ENCODE measurements around the gene MYH14.
A peak's percentile ranks its signal among the peaks of the same experiment; 100 is the strongest.

The MYH14 gene

GRCh38 chr19:50292216-50292827, 88.9 kb downstream of the MYH14 start:
- peaks cover 1% of the 10 kb centered on the region for H3K36me3 Mint-ChIP-seq (ENCODE audit: insufficient read depth)
- H3K9me3 Mint-ChIP-seq, result peaks cover 10% of the 10 kb centered on the region
- H3K4me3 Mint-ChIP-seq, result no peak overlapping the region
- no peak overlapping the region for H3K27ac Mint-ChIP-seq (ENCODE audit: low read depth)
- H3K27me3 Mint-ChIP-seq, result peaks cover 74% of the 10 kb centered on the region
- no peaks in the 10 kb centered on the region for H3K4me1 Mint-ChIP-seq
- no peak for DNase-seq (ENCODE audit: low spot score in 2 of 2)
- ATAC-seq (replicated peaks; ENCODE audit: extremely low read depth, poor library complexity, severe bottlenecking), result no peak

DNA sequence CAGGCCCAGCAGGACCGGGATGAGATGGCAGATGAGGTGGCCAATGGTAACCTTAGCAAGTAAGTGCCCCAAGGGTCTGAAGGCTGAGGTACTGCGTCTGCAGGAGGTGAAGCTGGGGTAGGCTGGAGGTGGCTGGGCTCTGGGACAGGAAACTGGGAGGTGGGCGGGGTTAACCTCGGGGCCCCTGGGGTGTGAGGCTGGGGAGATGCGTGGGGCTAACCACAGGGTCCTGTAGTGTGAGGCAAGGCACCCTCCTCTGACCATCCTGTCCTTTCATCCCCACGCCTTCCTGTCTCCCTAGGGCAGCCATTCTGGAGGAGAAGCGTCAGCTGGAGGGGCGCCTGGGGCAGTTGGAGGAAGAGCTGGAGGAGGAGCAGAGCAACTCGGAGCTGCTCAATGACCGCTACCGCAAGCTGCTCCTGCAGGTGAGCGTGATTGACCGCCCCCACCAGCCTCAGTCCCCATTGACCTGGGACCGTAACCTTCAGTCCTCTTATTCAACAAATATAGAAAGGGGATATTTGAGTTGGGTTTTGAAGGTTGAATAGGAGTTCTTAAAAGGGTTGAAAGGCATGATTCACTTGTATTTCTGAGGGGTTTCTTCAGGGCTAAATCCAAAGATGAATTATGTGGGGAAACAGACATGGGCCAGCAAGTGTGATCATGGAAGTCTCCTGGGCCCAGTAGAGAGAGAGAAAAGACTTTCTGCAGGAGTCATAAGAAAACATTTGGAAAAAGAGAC, 90.0 kb downstream of the MYH14 start:
- Mint-ChIP-seq H3K36me3 (ENCODE audit: insufficient read depth) (peaks cover 1% of the 10 kb centered on the region), H3K4me3 (no peak overlapping the region), H3K27ac (ENCODE audit: low read depth) (no peak overlapping the region), H3K27me3 (peaks cover 72% of the 10 kb centered on the region), H3K4me1 (no peaks in the 10 kb centered on the region), H3K9me3 (peaks cover 3% of the 10 kb centered on the region)
- ATAC-seq (replicated peaks; ENCODE audit: extremely low read depth, poor library complexity, severe bottlenecking) (no peak), DNase-seq (ENCODE audit: low spot score in 2 of 2) (no peak)

DNA sequence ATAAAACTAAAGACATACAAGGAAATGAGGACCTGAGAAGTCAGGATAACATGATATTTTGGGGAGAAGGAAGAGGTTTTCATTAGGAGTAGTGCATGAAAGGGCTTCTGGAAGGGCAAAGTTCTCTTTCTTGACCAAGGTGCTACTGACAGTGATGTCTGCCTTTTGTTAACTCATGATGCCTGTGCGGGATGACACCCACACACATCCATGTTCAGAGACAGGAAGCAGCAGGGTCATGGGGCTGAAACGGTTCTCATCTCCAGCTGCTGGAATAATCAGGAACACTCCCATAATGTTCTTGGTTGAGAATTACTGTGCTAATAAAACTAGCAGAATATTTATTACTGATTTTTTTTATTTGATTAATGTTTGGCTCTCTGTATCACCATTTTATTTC, 96.6 kb downstream of the MYH14 start:
- Mint-ChIP-seq H3K27ac (ENCODE audit: low read depth) (no peak overlapping the region), H3K36me3 (ENCODE audit: insufficient read depth) (peaks cover 1% of the 10 kb centered on the region), H3K9me3 (no peaks in the 10 kb centered on the region), H3K4me3 (no peak overlapping the region), H3K4me1 (no peaks in the 10 kb centered on the region), H3K27me3 (peaks cover 49% of the 10 kb centered on the region)
- ATAC-seq (replicated peaks; ENCODE audit: extremely low read depth, poor library complexity, severe bottlenecking) (no peak), DNase-seq (ENCODE audit: low spot score in 2 of 2) (no peak)

- H3K27me3 Mint-ChIP-seq, result peaks cover 54% of the 10 kb centered on the region
Observed at GRCh38 chr19:50300814-50301606, 97.6 kb downstream of the MYH14 start.

DNA sequence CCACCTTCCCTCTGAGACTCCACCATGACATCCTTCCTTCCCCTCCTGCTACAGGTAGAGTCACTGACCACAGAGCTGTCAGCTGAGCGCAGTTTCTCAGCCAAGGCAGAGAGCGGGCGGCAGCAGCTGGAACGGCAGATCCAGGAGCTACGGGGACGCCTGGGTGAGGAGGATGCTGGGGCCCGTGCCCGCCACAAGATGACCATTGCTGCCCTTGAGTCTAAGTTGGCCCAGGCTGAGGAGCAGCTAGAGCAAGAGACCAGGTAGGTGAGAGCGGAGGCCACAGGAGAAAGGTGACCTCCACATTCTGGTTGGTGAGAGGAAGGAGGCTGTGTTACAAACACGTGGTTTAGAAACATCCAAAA, 98.2 kb downstream of the MYH14 start:
- DNase-seq (ENCODE audit: low spot score in 2 of 2), result no peak
- peaks cover 1% of the 10 kb centered on the region for H3K36me3 Mint-ChIP-seq (ENCODE audit: insufficient read depth)
- no peak for ATAC-seq (replicated peaks; ENCODE audit: extremely low read depth, poor library complexity, severe bottlenecking)
- H3K27me3 Mint-ChIP-seq, result peaks cover 59% of the 10 kb centered on the region
- H3K4me1 Mint-ChIP-seq, result no peaks in the 10 kb centered on the region
- H3K9me3 Mint-ChIP-seq, result no peaks in the 10 kb centered on the region
- no peak overlapping the region for H3K27ac Mint-ChIP-seq (ENCODE audit: low read depth)
- no peak overlapping the region for H3K4me3 Mint-ChIP-seq

More at GRCh38 chr19:50300814-50301606, 97.6 kb downstream of the MYH14 start:
- H3K4me3 Mint-ChIP-seq, result no peak overlapping the region
- H3K36me3 Mint-ChIP-seq (ENCODE audit: insufficient read depth), result peaks cover 1% of the 10 kb centered on the region
- H3K9me3 Mint-ChIP-seq, result no peaks in the 10 kb centered on the region
- no peaks in the 10 kb centered on the region for H3K4me1 Mint-ChIP-seq
- ATAC-seq (replicated peaks; ENCODE audit: extremely low read depth, poor library complexity, severe bottlenecking) (no peak), DNase-seq (ENCODE audit: low spot score in 2 of 2) (no peak)
- H3K27ac Mint-ChIP-seq (ENCODE audit: low read depth), result no peak overlapping the region

- peaks cover 63% of the 10 kb centered on the region for H3K27me3 Mint-ChIP-seq
- ATAC-seq (replicated peaks; ENCODE audit: extremely low read depth, poor library complexity, severe bottlenecking) (no peak), DNase-seq (ENCODE audit: low spot score in 2 of 2) (no peak)
Observed at GRCh38 chr19:50303558-50303957, 100.1 kb downstream of the MYH14 start.

DNA sequence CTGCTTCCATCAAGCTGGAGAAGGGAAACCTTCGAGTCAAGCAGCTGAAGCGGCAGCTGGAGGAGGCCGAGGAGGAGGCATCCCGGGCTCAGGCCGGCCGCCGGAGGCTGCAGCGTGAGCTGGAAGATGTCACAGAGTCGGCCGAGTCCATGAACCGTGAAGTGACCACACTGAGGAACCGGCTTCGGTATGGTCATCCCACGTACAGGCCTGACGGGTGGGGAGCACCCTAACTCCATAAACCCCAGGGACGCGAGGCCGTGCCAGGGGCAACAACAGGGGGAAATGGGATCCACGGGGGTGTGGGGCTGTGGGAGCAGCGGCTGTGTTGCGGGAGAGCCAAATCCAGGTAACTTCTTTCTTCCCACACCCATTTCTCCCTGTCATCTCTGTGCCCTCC, 105.6 kb downstream of the MYH14 start:
- DNase-seq (ENCODE audit: low spot score in 2 of 2) (no peak), ATAC-seq (replicated peaks; ENCODE audit: extremely low read depth, poor library complexity, severe bottlenecking) (no peak)
- Mint-ChIP-seq H3K27me3 (peaks cover 73% of the 10 kb centered on the region), H3K4me1 (no peaks in the 10 kb centered on the region), H3K27ac (ENCODE audit: low read depth) (no peak overlapping the region), H3K9me3 (no peaks in the 10 kb centered on the region), H3K36me3 (ENCODE audit: insufficient read depth) (no peaks in the 10 kb centered on the region), H3K4me3 (no peak overlapping the region)

More at GRCh38 chr19:50303558-50303957, 100.1 kb downstream of the MYH14 start:
- Mint-ChIP-seq H3K4me3 (no peak overlapping the region), H3K36me3 (ENCODE audit: insufficient read depth) (no peaks in the 10 kb centered on the region), H3K9me3 (no peaks in the 10 kb centered on the region), H3K27ac (ENCODE audit: low read depth) (no peak overlapping the region), H3K4me1 (no peaks in the 10 kb centered on the region)

- Mint-ChIP-seq H3K27ac (ENCODE audit: low read depth) (no peak overlapping the region), H3K4me1 (no peaks in the 10 kb centered on the region), H3K4me3 (no peak overlapping the region), H3K36me3 (ENCODE audit: insufficient read depth) (no peaks in the 10 kb centered on the region), H3K27me3 (peaks cover 74% of the 10 kb centered on the region), H3K9me3 (no peaks in the 10 kb centered on the region)
- ATAC-seq (replicated peaks; ENCODE audit: extremely low read depth, poor library complexity, severe bottlenecking), result no peak
- no peak for DNase-seq (ENCODE audit: low spot score in 2 of 2)
Observed at GRCh38 chr19:50309396-50310125, 106.1 kb downstream of the MYH14 start.

DNA sequence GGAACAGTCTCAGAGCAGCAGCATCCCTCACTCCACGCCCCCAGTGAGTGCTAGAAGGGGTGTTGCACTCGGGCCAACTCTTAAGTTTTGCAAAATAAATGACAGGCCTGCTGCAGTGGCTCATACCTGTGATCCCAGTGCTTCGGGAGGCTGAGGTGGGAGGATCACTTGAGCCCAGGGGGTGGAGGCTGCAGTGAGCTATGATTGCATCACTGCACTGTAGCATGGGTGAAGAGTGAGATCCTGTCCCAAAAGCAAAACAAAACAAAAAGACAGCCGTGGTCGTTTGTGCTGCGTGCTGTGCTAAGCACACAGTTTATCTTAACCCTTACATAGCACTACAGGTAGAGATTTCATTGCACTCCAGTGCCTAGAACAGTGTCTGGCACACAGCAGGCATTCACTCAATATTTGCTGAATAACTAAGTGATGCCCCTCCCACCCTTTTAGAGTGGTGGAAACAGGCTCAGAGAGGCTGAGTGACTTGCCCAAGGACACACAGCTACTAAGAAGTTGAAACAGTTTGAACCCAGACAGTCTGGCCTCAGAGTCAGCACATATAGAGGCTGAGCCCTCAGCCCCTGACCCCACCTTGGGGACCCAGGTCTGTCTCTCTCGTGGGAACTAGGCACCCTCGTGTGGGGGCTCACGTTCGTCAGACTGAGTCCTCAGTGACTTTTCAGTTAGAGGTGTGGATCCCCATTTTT, 107.5 kb downstream of the MYH14 start:
- Mint-ChIP-seq H3K27me3 (peaks cover 77% of the 10 kb centered on the region), H3K4me1 (no peaks in the 10 kb centered on the region), H3K9me3 (no peaks in the 10 kb centered on the region), H3K27ac (ENCODE audit: low read depth) (no peak overlapping the region), H3K36me3 (ENCODE audit: insufficient read depth) (no peaks in the 10 kb centered on the region), H3K4me3 (no peak overlapping the region)
- ATAC-seq (replicated peaks; ENCODE audit: extremely low read depth, poor library complexity, severe bottlenecking), result no peak
- DNase-seq (ENCODE audit: low spot score in 2 of 2), result no peak

GRCh38 chr19:50311723-50312635, 108.6 kb downstream of the MYH14 start:
- ATAC-seq (replicated peaks; ENCODE audit: extremely low read depth, poor library complexity, severe bottlenecking) (no peak), DNase-seq (ENCODE audit: low spot score in 2 of 2) (no peak)
- H3K4me3 Mint-ChIP-seq, result no peak overlapping the region
- no peaks in the 10 kb centered on the region for H3K4me1 Mint-ChIP-seq
- H3K36me3 Mint-ChIP-seq (ENCODE audit: insufficient read depth), result no peaks in the 10 kb centered on the region
- no peaks in the 10 kb centered on the region for H3K9me3 Mint-ChIP-seq
- H3K27me3 Mint-ChIP-seq, result peaks cover 77% of the 10 kb centered on the region
- no peak overlapping the region for H3K27ac Mint-ChIP-seq (ENCODE audit: low read depth)

GRCh38 chr19:50312967-50313811, 109.8 kb downstream of the MYH14 start:
- no peaks in the 10 kb centered on the region for H3K9me3 Mint-ChIP-seq
- no peaks in the 10 kb centered on the region for H3K36me3 Mint-ChIP-seq (ENCODE audit: insufficient read depth)
- ATAC-seq (replicated peaks; ENCODE audit: extremely low read depth, poor library complexity, severe bottlenecking) (no peak), DNase-seq (ENCODE audit: low spot score in 2 of 2) (no peak)
- H3K27ac Mint-ChIP-seq (ENCODE audit: low read depth), result peak overlapping the region; percentile 35
- H3K27me3 Mint-ChIP-seq, result peaks cover 81% of the 10 kb centered on the region
- no peak overlapping the region for H3K4me3 Mint-ChIP-seq
- H3K4me1 Mint-ChIP-seq, result no peaks in the 10 kb centered on the region
